Endothelial cell of umbilical vein (primary cell): Measurements from ENCODE around the gene C19orf73. TPM values are rescaled to one million over a fixed set of nuclear protein-coding genes. Genes with fewer than 3 reads are reported as not detected.
A peak's percentile ranks its signal among the peaks of the same experiment; 100 is the strongest.

ENCODE experiments used
- BruUV-seq: library from RNA; stranded (reverse); fragments of 400-500 nt; replicated peaks from 2 replicates; lab custom pipeline; 2021; lab: Mats Ljungman, UMichigan
- CTCF ChIA-PET: fragments of 300-600, 350-600 bp; sonication (Branson Sonifier 250); formaldehyde crosslinking; loops from one replicate; lab custom pipeline; 2021; ENCODE audit warnings: antibody characterized with exemption, inconsistent platforms; lab: Charles Lee
- POLR2A ChIA-PET: fragments of 300-600, 350-600 bp; sonication (Branson Sonifier 250); formaldehyde crosslinking; loops from one replicate; lab custom pipeline; 2021; ENCODE audit warnings: antibody characterized with exemption, inconsistent platforms; lab: Charles Lee
- DNase-seq: peaks from one replicate; pipeline ENCODE4 v3.0.0-alpha.2; 2011; ENCODE audit warnings: low read depth, low spot score
- FAIRE-seq: peaks from 2 replicates; lab custom pipeline; 2011; peaks lifted over from hg19 to GRCh38; lab: Jason Lieb, UNC
- H2AFZ ChIP-seq: 2 replicates; pipeline ENCODE4 v1.6.0; 2012; ENCODE audit warnings: low read depth, low read length, control low read depth, inconsistent platforms
- H3K27ac ChIP-seq: 2 replicates; pipeline ENCODE4 v1.5.1; 2011; ENCODE audit warnings: low read depth, mild to moderate bottlenecking, control low read depth, low read length, moderate library complexity; ENCODE audit not compliant: insufficient read depth
- H3K27me3 ChIP-seq, 2 experiments: 2 replicates each; pipeline versions ENCODE4 v1.6.0 to v1.6.1; 2011; ENCODE audit warnings: low read length in 2 of 2, mixed read lengths in 1 of 2; ENCODE audit not compliant: control insufficient read depth in 2 of 2, insufficient read depth in 2 of 2
- H3K36me3 ChIP-seq, 2 experiments: 2 replicates in 1 of 2; 3 replicates in 1 of 2; pipeline ENCODE4 v1.5.1; 2011; ENCODE audit warnings: low read length in 2 of 2, mild to moderate bottlenecking in 1 of 2, moderate library complexity in 1 of 2; ENCODE audit not compliant: control insufficient read depth in 2 of 2, insufficient read depth in 2 of 2; ENCODE audit errors: extremely low read depth in 1 of 2
- H3K4me1 ChIP-seq: 3 replicates; pipeline ENCODE4 v1.5.1; 2011; ENCODE audit warnings: mild to moderate bottlenecking, low read length; ENCODE audit not compliant: control insufficient read depth, insufficient read depth; ENCODE audit errors: extremely low read depth
- H3K4me2 ChIP-seq: 2 replicates; pipeline ENCODE4 v1.6.1; 2011; ENCODE audit warnings: low read length, control low read depth, mixed read lengths; ENCODE audit not compliant: insufficient read depth
- H3K4me3 ChIP-seq, 3 experiments: fragments of 200-600 bp in 1 of 3; sonication (generic), shearing (Covaris generic) in 1 of 3; replicated peaks in 1 of 3; 2 replicates each; pipeline ENCODE4 v1.5.1; 2011 to 2016; ENCODE audit warnings: control low read depth in 3 of 3, low read length in 3 of 3, mild to moderate bottlenecking in 2 of 3, inconsistent platforms in 1 of 3, low read depth in 1 of 3, moderate library complexity in 1 of 3; ENCODE audit not compliant: insufficient read depth in 1 of 3
- H3K79me2 ChIP-seq: 2 replicates; pipeline ENCODE4 v1.6.0; 2012; ENCODE audit warnings: low read length, inconsistent platforms; ENCODE audit not compliant: control insufficient read depth, insufficient read depth
- H3K9ac ChIP-seq: replicated peaks from 2 replicates; pipeline ENCODE3; 2011; ENCODE audit warnings: low read length, control low read depth; ENCODE audit not compliant: insufficient read depth; ENCODE audit errors: extremely low read depth
- H3K9me1 ChIP-seq: replicated peaks from 3 replicates; pipeline ENCODE4 v1.6.0; 2011; ENCODE audit warnings: mild to moderate bottlenecking, low read length; ENCODE audit not compliant: control insufficient read depth, insufficient read depth; ENCODE audit errors: extremely low read depth
- H3K9me3 ChIP-seq: replicated peaks from 2 replicates; pipeline ENCODE4 v1.5.1; 2012; ENCODE audit warnings: low read length, inconsistent platforms; ENCODE audit not compliant: control insufficient read depth, insufficient read depth
- H4K20me1 ChIP-seq: replicated peaks from 2 replicates; pipeline ENCODE3; 2011; ENCODE audit warnings: mild to moderate bottlenecking, low read length; ENCODE audit not compliant: control insufficient read depth, insufficient read depth; ENCODE audit errors: extremely low read depth
- EZH2 ChIP-seq: IDR thresholded peaks from 2 replicates; pipeline ENCODE4 v1.6.1; 2012; ENCODE audit warnings: borderline replicate concordance, low read depth, mild to moderate bottlenecking, moderate library complexity, low read length, inconsistent platforms; ENCODE audit not compliant: severe bottlenecking
- FOS ChIP-seq: IDR thresholded peaks from 2 replicates; pipeline ENCODE4 v1.6.1; 2011; ENCODE audit warnings: mild to moderate bottlenecking, low read length, moderate library complexity, borderline replicate concordance; ENCODE audit not compliant: insufficient read depth
- GATA2 ChIP-seq: IDR thresholded peaks from 2 replicates; pipeline ENCODE4 v1.7.0; 2011; ENCODE audit warnings: low read depth, mild to moderate bottlenecking, moderate library complexity, mixed read lengths, low read length; ENCODE audit not compliant: insufficient read length, insufficient read depth
- JUN ChIP-seq: IDR thresholded peaks from 2 replicates; pipeline ENCODE4 v1.6.1; 2011; ENCODE audit warnings: borderline replicate concordance, low read depth; ENCODE audit not compliant: insufficient read length, insufficient read depth
- MYC ChIP-seq: IDR thresholded peaks from one replicate; pipeline ENCODE4 v1.6.1; 2011; ENCODE audit warnings: mild to moderate bottlenecking, low read depth, low read length
- POLR2A ChIP-seq: IDR thresholded peaks from 2 replicates; pipeline ENCODE4 v1.6.1; 2012; ENCODE audit warnings: low read depth, mild to moderate bottlenecking, control low read depth, low read length
- POLR2AphosphoS5 ChIP-seq: IDR thresholded peaks from 2 replicates; pipeline ENCODE4 v1.6.1; 2012; ENCODE audit warnings: low read depth, mild to moderate bottlenecking, control low read depth, low read length, moderate library complexity; ENCODE audit not compliant: insufficient read depth
- dilution Hi-C: fragments of 300-500 bp; cut with MboI; formaldehyde crosslinking; loops from one replicate; pipeline ENCODE4 v1.15.0; 2019; ENCODE audit warnings: low sequenced_read_pairs; ENCODE audit not compliant: extremely low pct_ligation_motif_present
- intact Hi-C: fragments of 100-400 bp; cut with micrococcal nuclease; formaldehyde crosslinking; loops from one replicate; pipeline ENCODE4 v1.10.0; 2022
- polyA plus RNA-seq, 4 experiments: library from polyadenylated mRNA; depleted of rRNA in 3 of 4; stranded (reverse) in 3 of 4; unstranded in 1 of 4; fragments of >200 nt; gene quantifications; 2 replicates each; pipeline versions ENCODE4 v1.2.1 to v1.2.3, GENCODE V29; 2011 to 2012; ENCODE audit warnings: missing spikeins in 1 of 4
- total RNA-seq: library from RNA; stranded (reverse); gene quantifications from 2 replicates; pipeline ENCODE4 v1.2.3, GENCODE V29; 2021
- TF ChIP-seq, protein P1 (sequence below): IDR thresholded peaks from 2 replicates; pipeline ENCODE4 v1.6.1; 2011; ENCODE audit not compliant: insufficient read depth, insufficient read length
- TF ChIP-seq, protein P2 (sequence below), 2 donors: IDR thresholded peaks; 1 replicate in 1 of 2; 2 replicates in 1 of 2; pipeline ENCODE4 v1.5.1; 2011; ENCODE audit warnings: low read length in 2 of 2, mild to moderate bottlenecking in 2 of 2, moderate library complexity in 2 of 2, control low read depth in 1 of 2, inconsistent platforms in 1 of 2, low read depth in 1 of 2; ENCODE audit not compliant: insufficient read depth in 1 of 2; ENCODE audit errors: extremely low read depth in 1 of 2

Gene C19orf73
- total and polyA plus RNA-seq, 2 donors (not counting 3 experiments of a cell fraction or from before 2014, with no cell fraction given), result 1.8 TPM; not detected in 1

DNA sequence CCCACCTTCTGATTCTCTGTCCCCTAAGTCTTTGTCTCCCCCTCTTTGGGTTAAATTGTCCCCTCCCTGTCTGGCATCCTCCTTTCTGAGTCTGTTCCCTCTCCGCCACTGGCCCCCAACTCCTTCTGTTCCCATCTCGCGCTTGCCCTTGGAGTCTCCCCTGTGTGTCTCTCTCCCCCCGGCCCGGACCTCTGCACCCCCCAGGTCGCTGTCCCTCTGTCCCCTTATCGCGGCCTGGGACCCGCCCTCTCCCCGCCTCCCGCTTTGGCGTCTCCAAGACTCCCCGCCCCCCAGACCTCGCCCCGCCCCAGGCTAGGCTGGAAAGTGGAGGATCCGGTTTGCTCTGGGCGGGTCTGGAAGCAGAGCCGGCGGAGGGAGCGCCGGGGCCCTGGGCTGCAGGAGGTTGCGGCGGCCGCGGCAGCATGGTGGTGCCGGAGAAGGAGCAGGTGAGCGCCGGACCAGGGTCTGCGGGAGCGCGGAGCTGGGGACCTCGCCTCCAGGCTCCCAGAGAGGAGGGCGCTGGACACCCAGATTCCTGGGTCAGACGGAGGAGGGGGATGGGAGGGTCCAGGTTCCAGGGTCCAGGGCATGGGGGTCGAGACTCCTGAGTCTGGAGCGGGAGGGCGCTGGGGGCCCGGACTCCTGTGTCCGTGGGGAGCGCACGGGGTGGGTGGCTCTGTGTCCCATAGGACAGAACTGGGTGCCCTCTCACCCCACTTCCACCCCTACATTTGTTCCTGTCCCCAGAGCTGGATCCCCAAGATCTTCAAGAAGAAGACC, 38.7 kb upstream of the C19orf73 start, which contains the start of gene TRPM4:
Gene TRPM4 (plus strand): TSS at position 348 of the 780 bp plus-strand sequence. CDS start 75 bp downstream, at position 423.
- CTCF ChIA-PET, result interaction anchor here (1.0 to 3.6 kb wide), 2 partner anchors 11 to 41 kb away, joined by 3 to 15 read pairs; no protein-coding TSS in a partner anchor
- TF ChIP-seq POLR2AphosphoS5 (peak; percentile 69), MYC (no peak), POLR2A (peak; percentile 77)
- no TSS peak for BruUV-seq
- Histone ChIP-seq H3K9me1 (no peaks in the 10 kb centered on the region), H3K27me3 (peaks cover 0 to 2% of the 10 kb centered on the region in 2 experiments), H3K79me2 (no peaks in the 10 kb centered on the region), H3K4me3 (peak within 1 kb of the TSS; percentile 79 to 89 (median 88)), H3K9ac (peak within 1 kb of the TSS; percentile 61), H3K36me3 (no peaks in the 10 kb centered on the region), H2AFZ (peak within 1 kb of the TSS; percentile 92), H3K4me2 (peak within 1 kb of the TSS; percentile 60), H3K4me1 (peaks cover 8% of the 10 kb centered on the region), H3K27ac (peak within 1 kb of the TSS; percentile 8), H4K20me1 (no peaks in the 10 kb centered on the region), H3K9me3 (no peaks in the 10 kb centered on the region)
- POLR2A ChIA-PET, result no interaction called here
- FAIRE-seq (peak; percentile 92), DNase-seq (peak; percentile 73)
- intact Hi-C loops (loop anchor here (1.0 to 10.0 kb wide), 2 partner anchors 8 to 163 kb away; partner anchors contain the start of genes GYS1 and RUVBL2), dilution Hi-C loops (no loop called here)

DNA sequence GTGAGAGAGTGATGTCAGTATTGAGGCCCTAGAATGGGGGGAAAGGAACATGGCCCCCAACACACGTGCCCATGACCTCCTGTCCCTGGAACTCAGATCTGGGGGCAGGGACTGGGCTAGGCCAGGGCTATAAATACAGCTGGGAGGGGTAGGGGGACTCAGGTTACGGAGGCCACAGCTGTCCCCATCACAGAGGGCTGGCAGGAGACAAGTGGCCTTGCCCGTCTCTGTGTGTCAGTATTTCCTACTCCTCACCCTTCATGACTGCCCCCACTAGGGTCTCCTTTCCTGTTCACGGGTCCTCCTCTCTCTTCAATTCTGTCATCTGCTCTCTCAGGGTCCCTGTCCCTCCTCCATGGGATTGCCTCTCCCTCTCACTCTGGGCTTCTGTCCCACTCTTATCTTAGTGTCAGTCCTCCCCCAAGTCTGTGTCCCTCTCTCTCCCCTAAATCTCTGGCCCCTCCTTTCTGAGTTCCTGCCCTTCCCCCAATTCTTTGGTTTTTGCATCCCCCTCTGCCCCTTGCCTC, 36.9 kb upstream of the C19orf73 start:
- Histone ChIP-seq H3K36me3 (no peaks in the 10 kb centered on the region), H3K79me2 (no peaks in the 10 kb centered on the region), H3K27ac (no peak overlapping the region), H2AFZ (no peak overlapping the region), H3K27me3 (peaks cover 0 to 4% of the 10 kb centered on the region in 2 experiments), H3K4me3 (no peak overlapping the region), H4K20me1 (no peaks in the 10 kb centered on the region), H3K9me1 (no peaks in the 10 kb centered on the region), H3K4me1 (peaks cover 12% of the 10 kb centered on the region), H3K9me3 (no peaks in the 10 kb centered on the region), H3K4me2 (no peak overlapping the region), H3K9ac (no peak overlapping the region)
- ChIA-PET POLR2A (no interaction called here), CTCF (interaction anchor here (1.2 kb wide), 1 partner anchor 43 kb away, joined by 6 read pairs; no protein-coding TSS in a partner anchor)
- dilution Hi-C loops, result no loop called here
- no TSS peak for BruUV-seq
- TF ChIP-seq, protein P1, sequence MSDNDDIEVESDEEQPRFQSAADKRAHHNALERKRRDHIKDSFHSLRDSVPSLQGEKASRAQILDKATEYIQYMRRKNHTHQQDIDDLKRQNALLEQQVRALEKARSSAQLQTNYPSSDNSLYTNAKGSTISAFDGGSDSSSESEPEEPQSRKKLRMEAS, result no peak
- TF ChIP-seq POLR2A, result no peak
- TF ChIP-seq FOS, result no peak
- no peak for TF ChIP-seq MYC
- TF ChIP-seq, protein P2, sequence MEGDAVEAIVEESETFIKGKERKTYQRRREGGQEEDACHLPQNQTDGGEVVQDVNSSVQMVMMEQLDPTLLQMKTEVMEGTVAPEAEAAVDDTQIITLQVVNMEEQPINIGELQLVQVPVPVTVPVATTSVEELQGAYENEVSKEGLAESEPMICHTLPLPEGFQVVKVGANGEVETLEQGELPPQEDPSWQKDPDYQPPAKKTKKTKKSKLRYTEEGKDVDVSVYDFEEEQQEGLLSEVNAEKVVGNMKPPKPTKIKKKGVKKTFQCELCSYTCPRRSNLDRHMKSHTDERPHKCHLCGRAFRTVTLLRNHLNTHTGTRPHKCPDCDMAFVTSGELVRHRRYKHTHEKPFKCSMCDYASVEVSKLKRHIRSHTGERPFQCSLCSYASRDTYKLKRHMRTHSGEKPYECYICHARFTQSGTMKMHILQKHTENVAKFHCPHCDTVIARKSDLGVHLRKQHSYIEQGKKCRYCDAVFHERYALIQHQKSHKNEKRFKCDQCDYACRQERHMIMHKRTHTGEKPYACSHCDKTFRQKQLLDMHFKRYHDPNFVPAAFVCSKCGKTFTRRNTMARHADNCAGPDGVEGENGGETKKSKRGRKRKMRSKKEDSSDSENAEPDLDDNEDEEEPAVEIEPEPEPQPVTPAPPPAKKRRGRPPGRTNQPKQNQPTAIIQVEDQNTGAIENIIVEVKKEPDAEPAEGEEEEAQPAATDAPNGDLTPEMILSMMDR (IDR thresholded peaks at IDR 0.05; ENCODE audit: extremely low read depth in 1 of 2, insufficient read depth in 1 of 2, low read depth in 1 of 2, low read length in 2 of 2), result no peak
- no peak for TF ChIP-seq EZH2
- TF ChIP-seq JUN, result no peak
- no peak for TF ChIP-seq GATA2
- no peak for TF ChIP-seq POLR2AphosphoS5
- DNase-seq (no peak), FAIRE-seq (no peak)
- intact Hi-C loops, result loop anchor here (10.0 kb wide), 1 partner anchor 161 kb away; the partner anchor contains the start of genes GYS1 and RUVBL2
